Panc1 (cell line): ENCODE measurements around the gene KIAA0930. TPM values are rescaled to one million over a fixed set of nuclear protein-coding genes. Genes with fewer than 3 reads are reported as not detected.

Source experiments
- ATAC-seq: fragments of 200-7000 bp; cut with Tn5 transposase; 2 replicates; pipeline ENCODE4 v1.9.1; 2020; ENCODE audit warnings: mild to moderate bottlenecking, moderate library complexity
- BruUV-seq: library from RNA; stranded (reverse); fragments of 400-500 nt; replicated peaks from 2 replicates; lab custom pipeline; 2021; lab: Mats Ljungman, UMichigan
- CTCF ChIA-PET: fragments of 300-600 bp; sonication (Branson Sonifier 250); formaldehyde crosslinking; loops from one replicate; lab custom pipeline; 2022; ENCODE audit warnings: antibody characterized with exemption; lab: Charles Lee
- POLR2A ChIA-PET: fragments of 300-600 bp; sonication (Branson Sonifier 250); formaldehyde crosslinking; loops from one replicate; lab custom pipeline; 2022; ENCODE audit warnings: antibody characterized with exemption; lab: Charles Lee
- DNase-seq: peaks from one replicate; pipeline ENCODE4 v3.0.0-alpha.2; 2010; ENCODE audit warnings: low read depth, low spot score
- H3K27ac ChIP-seq: 2 replicates; pipeline ENCODE4 v1.5.1; 2011; ENCODE audit warnings: mild to moderate bottlenecking, low read length, inconsistent platforms
- H3K27me3 ChIP-seq: fragments of 200-500 bp; sonication (Bioruptor generic); 2 replicates; pipeline ENCODE4 v1.6.0; 2014; ENCODE audit warnings: low read length, inconsistent platforms; ENCODE audit not compliant: control insufficient read depth, insufficient read depth
- H3K36me3 ChIP-seq: fragments of 200-500 bp; sonication (Bioruptor generic); 2 replicates; pipeline ENCODE4 v1.5.1; 2014; ENCODE audit warnings: inconsistent platforms, mild to moderate bottlenecking, low read length, moderate library complexity; ENCODE audit not compliant: control insufficient read depth, insufficient read depth
- H3K4me1 ChIP-seq: 2 replicates; pipeline ENCODE4 v1.5.1; 2011; ENCODE audit warnings: inconsistent platforms, mild to moderate bottlenecking, low read length, moderate library complexity; ENCODE audit not compliant: control insufficient read depth, insufficient read depth
- H3K4me3 ChIP-seq, 2 experiments: 2 replicates each; pipeline ENCODE4 v1.5.1; 2011 to 2012; ENCODE audit warnings: low read depth in 2 of 2, low read length in 2 of 2, mild to moderate bottlenecking in 2 of 2, inconsistent platforms in 1 of 2, moderate library complexity in 1 of 2
- H3K9me3 ChIP-seq: fragments of 200-500 bp; sonication (Bioruptor generic); 2 replicates; pipeline ENCODE4 v1.5.1; 2014; ENCODE audit warnings: low read depth, mild to moderate bottlenecking, inconsistent platforms, low read length, moderate library complexity; ENCODE audit not compliant: control insufficient read depth, insufficient read depth
- CTCF ChIP-seq: fragments of 450-650 bp; IDR thresholded peaks from 2 replicates; pipeline ENCODE4 v1.5.1; 2017; ENCODE audit warnings: mild to moderate bottlenecking
- POLR2AphosphoS5 ChIP-seq: IDR thresholded peaks from 2 replicates; pipeline ENCODE4 v1.6.1; 2012; ENCODE audit warnings: mild to moderate bottlenecking, low read depth, low read length, moderate library complexity
- REST ChIP-seq, 2 experiments: IDR thresholded peaks; 2 replicates each; pipeline ENCODE4 v1.6.1; 2011 to 2012; ENCODE audit warnings: low read depth in 2 of 2, control low read depth in 1 of 2, low read length in 1 of 2, mild to moderate bottlenecking in 1 of 2, moderate library complexity in 1 of 2; ENCODE audit not compliant: insufficient read depth in 1 of 2
- SIN3A ChIP-seq: IDR thresholded peaks from 2 replicates; pipeline ENCODE4 v1.6.1; 2012; ENCODE audit warnings: low read depth, mild to moderate bottlenecking, low read length, moderate library complexity, borderline replicate concordance; ENCODE audit not compliant: insufficient read depth
- TCF7L2 ChIP-seq: IDR thresholded peaks from 2 replicates; pipeline ENCODE4 v1.6.1; 2011; ENCODE audit warnings: mild to moderate bottlenecking, low read depth, low read length, inconsistent platforms
- in situ Hi-C: cut with HindIII; loops from 2 replicates; pipeline ENCODE4 v1.10.0; 2016; ENCODE audit warnings: low sequenced_read_pairs, low pct_unique_long_range_greater_than_20kb
- intact Hi-C: fragments of 100-400 bp; cut with micrococcal nuclease; formaldehyde crosslinking; loops from one replicate; pipeline ENCODE4 v1.10.0; 2022; ENCODE audit not compliant: unreplicated experiment
- total RNA-seq: library from RNA; stranded (reverse); gene quantifications from one replicate; pipeline ENCODE4 v1.2.1, GENCODE V29; 2021; ENCODE audit not compliant: unreplicated experiment

Gene KIAA0930
- total RNA-seq, 1 experiment from 2014 or later: 42.5 TPM

GRCh38 chr22:45242778-45243191, 2.1 kb upstream of the KIAA0930 start:
- ATAC-seq: no peak
- in situ Hi-C loops: no loop called here
- no peak overlapping the region for H3K27ac ChIP-seq
- H3K4me1 ChIP-seq: peaks cover 12% of the 10 kb centered on the region
- DNase-seq: no peak
- no peaks in the 10 kb centered on the region; the same call in 1 of the 2 replicates for H3K36me3 ChIP-seq
- ChIA-PET CTCF (no interaction called here), POLR2A (no interaction called here)
- no TSS peak for BruUV-seq
- H3K4me3 ChIP-seq: no peak overlapping the region
- H3K9me3 ChIP-seq: no peaks in the 10 kb centered on the region
- intact Hi-C loops: no loop called here
- no peaks in the 10 kb centered on the region for H3K27me3 ChIP-seq
- TF ChIP-seq CTCF: no peak

- intact Hi-C loops: no loop called here
- BruUV-seq: no TSS peak
- ChIA-PET CTCF (no interaction called here), POLR2A (no interaction called here)
- no peaks in the 10 kb centered on the region for H3K9me3 ChIP-seq
- no peak overlapping the region; the same call in 1 of the 2 replicates for H3K27ac ChIP-seq
- DNase-seq (no peak), ATAC-seq (peak; percentile 69)
- H3K4me1 ChIP-seq: peaks cover 3% of the 10 kb centered on the region; the same call in 1 of the 2 replicates
- no peaks in the 10 kb centered on the region for H3K27me3 ChIP-seq
- in situ Hi-C loops: no loop called here
- H3K36me3 ChIP-seq: no peaks in the 10 kb centered on the region; the same call in 1 of the 2 replicates
- H3K4me3 ChIP-seq: peak overlapping the region; percentile 59 to 60
- TF ChIP-seq POLR2AphosphoS5: no peak
- TF ChIP-seq TCF7L2: no peak
- TF ChIP-seq CTCF: no peak
- no peak for TF ChIP-seq REST (IDR thresholded peaks at IDR 0.05; ENCODE audit: insufficient read depth in 1 of 2, low read depth in 2 of 2, low read length in 1 of 2)
- no peak for TF ChIP-seq SIN3A
These were observed 437 bp downstream of the KIAA0930 start for GRCh38 chr22:45240104-45240809.
